ENCODE data around the gene HYI. TPM values are rescaled to one million over a fixed set of nuclear protein-coding genes. Genes with fewer than 3 reads are reported as not detected.

The HYI gene
- total RNA-seq, 6 donors from 2014 or later: 63.3 to 259 (median 68.8) TPM

DNA sequence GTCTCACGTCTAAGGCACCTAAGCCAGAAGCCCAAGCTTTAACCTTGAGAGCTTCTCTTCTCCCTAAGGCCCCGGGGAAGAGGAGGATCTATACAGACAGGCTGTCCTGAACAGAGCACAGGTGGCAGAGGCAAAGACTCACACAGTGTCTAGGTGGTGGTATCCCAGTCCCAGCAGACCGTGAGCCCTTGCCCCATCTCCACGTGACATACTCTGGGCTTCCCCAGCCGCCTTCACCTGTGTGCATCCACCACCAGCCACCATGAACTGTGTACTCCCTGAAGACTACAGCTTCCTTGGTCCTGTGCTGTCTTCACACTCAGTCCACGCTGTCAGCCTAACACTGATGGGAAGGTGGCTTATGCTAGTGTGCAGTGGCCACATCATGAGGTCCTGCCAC, 32.3 kb downstream of the HYI start:
- no peak overlapping the region for H3K27ac ChIP-seq
- H3K4me3 ChIP-seq: no peak overlapping the region
- H3K4me1 ChIP-seq: peaks cover 0 to 3% (median 0%) of the 10 kb centered on the region in 4 donors
- no peak for TF ChIP-seq POLR2A (IDR thresholded peaks at IDR 0.05)
- no peak for TF ChIP-seq POLR2AphosphoS5 (IDR thresholded peaks at IDR 0.05)
- TF ChIP-seq, protein P1, sequence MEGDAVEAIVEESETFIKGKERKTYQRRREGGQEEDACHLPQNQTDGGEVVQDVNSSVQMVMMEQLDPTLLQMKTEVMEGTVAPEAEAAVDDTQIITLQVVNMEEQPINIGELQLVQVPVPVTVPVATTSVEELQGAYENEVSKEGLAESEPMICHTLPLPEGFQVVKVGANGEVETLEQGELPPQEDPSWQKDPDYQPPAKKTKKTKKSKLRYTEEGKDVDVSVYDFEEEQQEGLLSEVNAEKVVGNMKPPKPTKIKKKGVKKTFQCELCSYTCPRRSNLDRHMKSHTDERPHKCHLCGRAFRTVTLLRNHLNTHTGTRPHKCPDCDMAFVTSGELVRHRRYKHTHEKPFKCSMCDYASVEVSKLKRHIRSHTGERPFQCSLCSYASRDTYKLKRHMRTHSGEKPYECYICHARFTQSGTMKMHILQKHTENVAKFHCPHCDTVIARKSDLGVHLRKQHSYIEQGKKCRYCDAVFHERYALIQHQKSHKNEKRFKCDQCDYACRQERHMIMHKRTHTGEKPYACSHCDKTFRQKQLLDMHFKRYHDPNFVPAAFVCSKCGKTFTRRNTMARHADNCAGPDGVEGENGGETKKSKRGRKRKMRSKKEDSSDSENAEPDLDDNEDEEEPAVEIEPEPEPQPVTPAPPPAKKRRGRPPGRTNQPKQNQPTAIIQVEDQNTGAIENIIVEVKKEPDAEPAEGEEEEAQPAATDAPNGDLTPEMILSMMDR (IDR thresholded peaks at IDR 0.05): no peak
- TF ChIP-seq EP300 (IDR thresholded peaks at IDR 0.05): no peak
- no peak for DNase-seq
- H3K9me3 ChIP-seq: no peaks in the 10 kb centered on the region
- ATAC-seq (ENCODE audit: low FRiP score in 2 of 2): no peak
- 97 to 100% methylated on average over 6 of the region's 6 CpGs for WGBS, 2 donors
- peaks cover 51 to 95% (median 91%) of the 10 kb centered on the region in 4 donors for H3K36me3 ChIP-seq
- no peaks in the 10 kb centered on the region for H3K27me3 ChIP-seq

DNA sequence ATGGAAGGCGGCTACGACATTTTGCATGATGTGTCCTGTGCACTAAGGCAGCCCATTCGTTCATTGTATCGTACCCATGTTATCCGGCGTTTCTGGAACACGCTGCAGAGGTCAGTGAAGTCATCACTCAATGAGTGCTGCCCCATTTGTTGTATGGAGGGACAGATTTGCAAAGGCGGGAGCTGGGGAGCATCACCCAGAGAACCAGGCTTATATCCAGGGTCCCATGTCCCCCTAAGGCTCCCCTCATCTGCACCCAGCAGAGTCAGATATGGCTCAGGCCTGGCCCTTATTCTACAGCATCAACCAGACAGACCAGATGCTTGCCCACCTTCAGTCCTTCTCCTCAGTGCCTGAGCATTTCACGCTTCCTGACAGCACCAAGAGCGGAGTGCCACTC, 32.9 kb downstream of the HYI start:
- H3K27ac ChIP-seq: no peak overlapping the region
- ATAC-seq (ENCODE audit: low FRiP score in 2 of 2) (no peak), DNase-seq (no peak)
- H3K27me3 ChIP-seq: no peaks in the 10 kb centered on the region
- H3K4me3 ChIP-seq: no peak overlapping the region
- H3K4me1 ChIP-seq: peaks cover 0 to 6% (median 2%) of the 10 kb centered on the region in 4 donors
- no peaks in the 10 kb centered on the region for H3K9me3 ChIP-seq
- 94 to 98% methylated on average over 8 to 10 of the region's 10 CpGs for whole genome bisulfite sequencing, 2 donors
- peaks cover 45 to 93% (median 91%) of the 10 kb centered on the region in 4 donors for H3K36me3 ChIP-seq
- TF ChIP-seq POLR2A (IDR thresholded peaks at IDR 0.05): no peak
- TF ChIP-seq EP300 (IDR thresholded peaks at IDR 0.05): no peak
- TF ChIP-seq, protein P1 (IDR thresholded peaks at IDR 0.05): no peak
- TF ChIP-seq POLR2AphosphoS5 (IDR thresholded peaks at IDR 0.05): no peak

DNA sequence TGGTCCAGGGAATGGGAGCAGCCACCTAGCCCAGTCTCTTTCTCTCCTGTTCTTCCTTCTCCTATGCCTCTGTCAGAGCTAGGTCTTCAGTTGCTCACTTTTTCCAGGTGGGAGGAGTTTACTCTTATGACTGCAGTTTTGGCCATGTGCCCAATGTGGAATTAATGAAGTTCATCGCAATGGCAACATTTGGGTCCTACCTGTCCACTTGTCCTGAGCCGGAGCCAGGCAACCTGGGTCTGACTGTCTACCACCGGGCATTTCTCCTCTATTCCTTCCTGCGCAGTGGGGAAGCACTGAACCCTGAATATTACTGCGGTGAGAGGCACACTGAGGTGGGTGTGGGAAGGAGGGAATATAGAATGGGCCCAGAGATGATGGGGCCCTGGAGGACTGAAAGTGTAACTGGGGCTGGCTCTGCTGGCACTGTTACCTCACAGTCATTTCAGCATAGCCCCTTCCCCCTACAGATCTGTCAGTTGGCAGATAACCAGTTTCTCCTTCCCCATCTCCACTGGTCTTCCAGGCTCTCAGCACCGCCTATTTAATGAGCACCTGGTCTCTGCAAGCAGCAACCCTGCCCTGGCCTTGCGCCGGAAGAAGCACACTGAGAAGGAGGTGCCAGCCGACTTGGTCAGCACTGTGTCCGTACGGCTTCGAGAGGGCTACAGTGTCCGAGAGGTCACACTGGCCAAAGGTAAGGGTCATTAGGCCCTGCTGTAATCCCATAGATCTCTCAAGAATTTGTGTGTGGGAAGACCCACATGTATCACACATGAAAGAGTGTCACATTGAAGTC, 33.9 kb downstream of the HYI start:
- TF ChIP-seq, protein P1 (IDR thresholded peaks at IDR 0.05): no peak
- TF ChIP-seq EP300 (IDR thresholded peaks at IDR 0.05) (no peak), POLR2AphosphoS5 (IDR thresholded peaks at IDR 0.05) (no peak), POLR2A (IDR thresholded peaks at IDR 0.05) (no peak)

DNA sequence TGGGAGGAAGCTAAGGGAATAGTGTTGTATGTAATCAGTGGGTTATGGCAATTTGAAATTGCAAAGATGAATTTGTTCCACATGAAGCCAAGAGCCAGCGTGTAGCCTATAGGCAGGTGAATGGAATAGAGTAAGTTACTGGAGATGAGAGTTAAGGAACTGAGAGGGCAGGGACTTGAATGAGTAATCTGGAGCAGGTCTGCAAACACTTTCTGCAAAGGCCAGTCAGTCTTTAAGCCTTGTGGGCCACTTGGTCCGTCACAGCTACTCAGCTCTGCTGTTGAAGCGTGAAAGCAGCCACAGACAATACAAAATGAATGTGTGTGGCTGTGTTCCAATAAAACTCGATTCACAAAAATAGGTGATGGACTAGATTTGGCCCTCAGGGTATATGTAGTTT, 34.9 kb downstream of the HYI start:
- WGBS, 2 donors: 81 to 83% methylated on average over 4 of the region's 4 CpGs
- Histone ChIP-seq H3K9me3 (no peaks in the 10 kb centered on the region), H3K36me3 (peaks cover 36 to 80% (median 78%) of the 10 kb centered on the region in 4 donors), H3K4me1 (peaks cover 0 to 14% (median 8%) of the 10 kb centered on the region in 4 donors), H3K27me3 (no peaks in the 10 kb centered on the region), H3K4me3 (no peak overlapping the region), H3K27ac (no peak overlapping the region)
- ATAC-seq (ENCODE audit: low FRiP score in 2 of 2): no peak
- TF ChIP-seq POLR2A (IDR thresholded peaks at IDR 0.05) (no peak), EP300 (IDR thresholded peaks at IDR 0.05) (no peak), POLR2AphosphoS5 (IDR thresholded peaks at IDR 0.05) (no peak)
- TF ChIP-seq, protein P1 (IDR thresholded peaks at IDR 0.05): no peak
- peak in 1 of 2 donors; percentile 22 for DNase-seq

More for the DNA sequence above, 33.9 kb downstream of the HYI start:
- Histone ChIP-seq H3K4me3 (no peak overlapping the region), H3K36me3 (peaks cover 36 to 90% (median 88%) of the 10 kb centered on the region in 4 donors), H3K4me1 (peaks cover 0 to 10% (median 7%) of the 10 kb centered on the region in 4 donors), H3K27me3 (no peaks in the 10 kb centered on the region), H3K9me3 (no peaks in the 10 kb centered on the region), H3K27ac (no peak overlapping the region)
- DNase-seq (peak in 1 of 2 donors; percentile 9), ATAC-seq (ENCODE audit: low FRiP score in 2 of 2) (no peak)
- WGBS, 2 donors: 96 to 99% methylated on average over 12 to 13 of the region's 13 CpGs
